Mesothelial cell of epicardium (in vitro differentiated cells): ENCODE results near the gene PKP1. TPM values are rescaled to one million over a fixed set of nuclear protein-coding genes. Genes with fewer than 3 reads are reported as not detected.

Experiments used
- DNase-seq, 2 experiments: peaks; one replicate each; pipeline ENCODE4 v3.0.0; 2021; ENCODE audit warnings: low spot score in 2 of 2; ENCODE audit not compliant: unreplicated experiment in 2 of 2
- H3K27ac Mint-ChIP-seq: 2 replicates; pipeline ENCODE4 v1.8.0; 2021; ENCODE audit warnings: mixed read lengths
- H3K27me3 Mint-ChIP-seq: 2 replicates; pipeline ENCODE4 v1.8.0; 2021; ENCODE audit warnings: low read depth, mixed read lengths
- H3K36me3 Mint-ChIP-seq: 2 replicates; pipeline ENCODE4 v1.8.0; 2021; ENCODE audit warnings: mixed read lengths
- H3K4me1 Mint-ChIP-seq: 2 replicates; pipeline ENCODE4 v1.8.0; 2021; ENCODE audit warnings: mixed read lengths
- H3K4me3 Mint-ChIP-seq: 2 replicates; pipeline ENCODE4 v1.8.0; 2021; ENCODE audit warnings: mild to moderate bottlenecking, moderate library complexity, mixed read lengths
- H3K9me3 Mint-ChIP-seq: 2 replicates; pipeline ENCODE4 v1.8.0; 2021; ENCODE audit warnings: mixed read lengths
- total RNA-seq: library from RNA; stranded (reverse); gene quantifications from 3 replicates; pipeline ENCODE4 v1.2.1, GENCODE V29; 2021
- TF ChIP-seq, protein P1 (sequence below): fragments of 200-600 bp; sonication (generic); IDR thresholded peaks from one replicate; pipeline ENCODE4 v1.5.0; 2021; ENCODE audit warnings: antibody characterized with exemption; ENCODE audit not compliant: unreplicated experiment

PKP1 gene
- total RNA-seq, 1 donor from 2014 or later = 0.54 TPM

DNA sequence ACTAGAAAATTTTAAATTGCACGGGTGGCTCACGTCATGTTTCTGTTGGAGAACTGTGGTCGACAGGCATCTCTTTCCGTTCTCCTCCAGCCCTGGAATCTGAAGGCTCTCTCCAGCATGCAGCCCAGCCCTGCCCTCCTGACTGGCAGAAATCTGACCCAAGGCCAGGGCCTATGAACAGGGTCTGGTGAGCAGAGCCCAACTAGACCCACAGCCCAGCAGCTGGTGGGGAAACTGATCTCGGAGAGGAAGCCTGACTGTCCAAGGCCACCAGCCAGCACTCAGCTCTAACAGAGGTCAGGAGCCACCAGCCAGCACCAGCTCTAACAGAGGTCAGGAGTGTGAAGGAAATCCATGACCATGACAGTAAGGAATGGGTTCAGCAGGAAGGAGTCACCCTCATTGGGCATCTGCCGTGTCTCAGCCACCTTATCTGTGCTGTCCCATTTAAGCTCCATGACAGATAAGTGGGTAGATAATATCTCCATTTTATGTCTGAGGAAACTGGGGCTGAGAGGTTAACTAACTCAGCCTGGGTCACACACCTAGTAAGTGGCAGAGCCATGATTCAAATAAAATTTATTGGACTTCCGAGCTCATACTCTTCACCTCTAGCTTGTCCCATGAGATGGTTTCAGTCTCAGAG is 20.2 kb upstream of the PKP1 start:
- DNase-seq = peak in 1 of 2 experiments; percentile 24
- Mint-ChIP-seq H3K27me3 (peaks cover 39% of the 10 kb centered on the region), H3K27ac (no peak overlapping the region), H3K4me1 (peaks cover 27% of the 10 kb centered on the region), H3K9me3 (no peaks in the 10 kb centered on the region), H3K4me3 (no peak overlapping the region), H3K36me3 (no peaks in the 10 kb centered on the region)
- TF ChIP-seq, protein P1, sequence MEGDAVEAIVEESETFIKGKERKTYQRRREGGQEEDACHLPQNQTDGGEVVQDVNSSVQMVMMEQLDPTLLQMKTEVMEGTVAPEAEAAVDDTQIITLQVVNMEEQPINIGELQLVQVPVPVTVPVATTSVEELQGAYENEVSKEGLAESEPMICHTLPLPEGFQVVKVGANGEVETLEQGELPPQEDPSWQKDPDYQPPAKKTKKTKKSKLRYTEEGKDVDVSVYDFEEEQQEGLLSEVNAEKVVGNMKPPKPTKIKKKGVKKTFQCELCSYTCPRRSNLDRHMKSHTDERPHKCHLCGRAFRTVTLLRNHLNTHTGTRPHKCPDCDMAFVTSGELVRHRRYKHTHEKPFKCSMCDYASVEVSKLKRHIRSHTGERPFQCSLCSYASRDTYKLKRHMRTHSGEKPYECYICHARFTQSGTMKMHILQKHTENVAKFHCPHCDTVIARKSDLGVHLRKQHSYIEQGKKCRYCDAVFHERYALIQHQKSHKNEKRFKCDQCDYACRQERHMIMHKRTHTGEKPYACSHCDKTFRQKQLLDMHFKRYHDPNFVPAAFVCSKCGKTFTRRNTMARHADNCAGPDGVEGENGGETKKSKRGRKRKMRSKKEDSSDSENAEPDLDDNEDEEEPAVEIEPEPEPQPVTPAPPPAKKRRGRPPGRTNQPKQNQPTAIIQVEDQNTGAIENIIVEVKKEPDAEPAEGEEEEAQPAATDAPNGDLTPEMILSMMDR = no peak

- Mint-ChIP-seq H3K4me3 (no peak overlapping the region), H3K36me3 (no peaks in the 10 kb centered on the region), H3K4me1 (peaks cover 35% of the 10 kb centered on the region), H3K9me3 (no peaks in the 10 kb centered on the region), H3K27me3 (peaks cover 43% of the 10 kb centered on the region), H3K27ac (no peak overlapping the region)
- peak in 1 of 2 experiments; percentile 22 for DNase-seq
- TF ChIP-seq, protein P1 = no peak
Observed at GRCh38 chr1:201264072-201264471, 19.2 kb upstream of the PKP1 start.

- no peak overlapping the region for H3K27ac Mint-ChIP-seq
- no peak for DNase-seq
- H3K9me3 Mint-ChIP-seq = no peaks in the 10 kb centered on the region
- peaks cover 42% of the 10 kb centered on the region for H3K27me3 Mint-ChIP-seq
- H3K4me3 Mint-ChIP-seq = no peak overlapping the region
- H3K36me3 Mint-ChIP-seq = no peaks in the 10 kb centered on the region
- TF ChIP-seq, protein P1 = no peak
- peaks cover 37% of the 10 kb centered on the region for H3K4me1 Mint-ChIP-seq
Observed at GRCh38 chr1:201264554-201264953, 18.8 kb upstream of the PKP1 start.

DNA sequence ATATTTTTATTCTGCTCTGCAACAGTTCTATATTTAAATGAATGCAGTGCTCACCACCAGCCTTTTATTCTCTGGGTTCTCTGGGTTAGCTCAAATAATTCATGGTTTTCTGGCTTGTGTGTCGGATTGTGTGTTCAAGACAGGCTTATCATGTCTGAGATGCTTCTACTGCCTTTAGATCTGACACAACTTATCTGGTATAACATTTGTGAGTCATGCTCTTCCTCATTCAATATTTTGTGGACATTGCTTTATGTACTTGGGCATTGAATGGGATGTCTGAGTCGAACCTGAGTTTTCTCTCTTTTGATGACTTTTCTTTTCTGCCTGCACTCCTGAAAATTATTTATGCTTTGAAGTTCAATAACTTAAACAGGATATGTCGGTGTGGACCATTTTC is 17.6 kb upstream of the PKP1 start:
- Mint-ChIP-seq H3K36me3 (no peaks in the 10 kb centered on the region), H3K27me3 (peaks cover 39% of the 10 kb centered on the region), H3K9me3 (no peaks in the 10 kb centered on the region), H3K4me1 (peaks cover 36% of the 10 kb centered on the region), H3K27ac (no peak overlapping the region), H3K4me3 (no peak overlapping the region)
- no peak for DNase-seq
- TF ChIP-seq, protein P1 = no peak

DNA sequence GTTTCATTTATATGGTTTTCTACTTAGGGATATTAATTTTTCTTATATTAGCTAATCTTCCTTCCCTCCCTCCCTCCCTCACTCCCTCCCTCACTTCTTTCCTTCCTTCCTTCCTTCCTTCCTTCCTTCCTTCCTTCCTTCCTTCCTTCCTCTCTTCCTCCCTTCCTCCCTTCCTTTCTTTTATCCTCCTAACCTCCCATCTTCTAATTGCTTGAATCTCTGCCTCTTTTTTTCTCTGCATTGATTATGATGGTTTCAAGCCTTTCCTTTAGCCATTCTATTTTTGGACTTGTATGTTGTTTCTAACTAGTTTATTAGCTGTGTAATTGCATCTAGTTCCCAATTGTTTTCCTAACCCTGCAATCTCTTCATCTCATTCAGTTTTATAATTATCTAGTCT is 17.0 kb upstream of the PKP1 start:
- Mint-ChIP-seq H3K27ac (no peak overlapping the region), H3K4me1 (peaks cover 36% of the 10 kb centered on the region), H3K9me3 (no peaks in the 10 kb centered on the region), H3K4me3 (no peak overlapping the region), H3K27me3 (peaks cover 38% of the 10 kb centered on the region), H3K36me3 (no peaks in the 10 kb centered on the region)
- no peak for DNase-seq
- TF ChIP-seq, protein P1 = no peak
